Stimulated activated CD8-positive, alpha-beta memory T cell treated with anti-CD3 and anti-CD28 coated beads, Interleukin-12 subunit alpha, Interleukin-12 subunit beta, amount 100 ng/mL, for 1 hour (primary cell): Measurements from ENCODE around the gene BRI3BP.
A peak's percentile ranks its signal among the peaks of the same experiment; 100 is the strongest.

Source experiments
- DNase-seq: peaks from one replicate; pipeline ENCODE4 v3.0.0-alpha.2; 2020; ENCODE audit warnings: low read depth

BRI3BP gene, protein sequence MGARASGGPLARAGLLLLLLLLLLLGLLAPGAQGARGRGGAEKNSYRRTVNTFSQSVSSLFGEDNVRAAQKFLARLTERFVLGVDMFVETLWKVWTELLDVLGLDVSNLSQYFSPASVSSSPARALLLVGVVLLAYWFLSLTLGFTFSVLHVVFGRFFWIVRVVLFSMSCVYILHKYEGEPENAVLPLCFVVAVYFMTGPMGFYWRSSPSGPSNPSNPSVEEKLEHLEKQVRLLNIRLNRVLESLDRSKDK

DNA sequence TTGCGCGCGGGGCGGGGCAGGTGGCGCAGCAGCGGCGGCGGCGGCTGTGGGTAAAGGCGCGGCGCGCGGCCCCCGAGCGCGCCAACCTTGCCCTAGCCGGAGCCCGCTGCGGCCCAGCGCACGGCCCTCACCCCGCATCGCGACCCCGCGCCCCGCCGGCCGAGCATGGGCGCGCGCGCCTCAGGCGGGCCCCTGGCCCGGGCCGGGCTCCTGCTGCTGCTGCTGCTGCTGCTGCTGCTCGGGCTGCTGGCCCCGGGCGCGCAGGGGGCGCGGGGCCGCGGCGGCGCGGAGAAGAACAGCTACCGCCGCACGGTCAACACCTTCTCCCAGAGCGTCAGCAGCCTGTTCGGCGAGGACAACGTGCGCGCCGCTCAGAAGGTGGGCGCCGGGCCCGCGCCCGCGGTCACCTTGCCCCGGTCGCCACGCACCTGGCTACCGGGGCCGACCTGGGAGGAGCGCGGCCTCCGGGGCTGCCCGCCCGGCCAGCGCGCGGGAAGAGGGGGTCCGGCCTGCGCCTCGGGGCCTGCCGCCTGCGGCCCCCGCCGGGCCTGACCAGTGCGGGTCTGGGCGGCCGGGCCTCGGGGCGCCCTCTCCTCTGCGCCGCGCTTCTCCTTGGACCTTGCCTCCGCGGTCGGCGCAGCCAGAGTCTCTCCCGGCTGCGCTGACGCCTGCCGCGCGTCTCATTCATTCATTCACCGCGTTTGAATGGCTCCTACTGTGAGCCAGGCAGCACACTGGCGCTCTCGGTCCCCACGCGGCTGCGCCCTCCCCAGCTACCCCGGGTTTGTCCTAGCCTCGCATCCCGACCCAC lies at the start of gene BRI3BP:
Gene BRI3BP, plus strand, starts transcription at position 20 of the 811 bp plus-strand sequence. Its CDS starts 146 bp downstream, at position 166.
- peak; percentile 40 for DNase-seq

DNA sequence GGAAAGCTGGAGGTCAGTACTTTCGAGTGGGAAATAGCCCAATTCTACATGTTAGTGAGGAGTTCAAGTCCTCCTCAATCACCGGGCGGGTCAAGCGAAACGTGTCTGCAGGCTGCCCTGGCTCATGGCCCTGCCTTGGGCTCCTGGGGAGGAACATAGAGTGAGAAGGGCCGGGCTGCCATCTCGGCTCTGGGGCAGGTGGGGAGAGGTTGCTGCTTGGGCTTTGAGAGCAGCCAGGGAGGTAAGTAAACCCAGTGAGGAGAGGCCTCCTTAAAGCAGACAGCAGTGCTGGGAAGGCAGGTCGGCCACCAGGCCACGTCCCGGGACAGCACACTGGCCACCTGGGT lies 47.0 kb upstream of the BRI3BP start:
- no peak for DNase-seq

DNA sequence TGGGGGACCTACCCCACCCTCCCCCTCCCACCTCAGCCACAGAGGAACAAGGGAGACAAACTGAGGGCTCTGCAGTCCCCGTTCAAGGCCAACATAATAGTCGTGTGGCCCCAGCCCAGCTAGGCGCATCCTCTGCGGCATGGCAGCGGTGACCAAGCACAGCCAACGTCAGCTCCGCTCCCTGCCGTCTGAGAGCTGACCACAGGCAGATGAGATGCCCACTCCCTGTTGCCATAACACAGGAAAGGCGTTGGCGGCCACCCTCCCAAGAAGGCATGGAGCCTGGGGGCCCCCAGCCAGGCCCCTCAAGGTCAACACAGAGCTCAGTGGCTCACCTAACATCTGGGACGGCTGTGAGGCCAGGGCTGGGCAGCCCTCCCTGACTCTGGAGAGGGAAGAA lies 46.4 kb upstream of the BRI3BP start:
- no peak for DNase-seq

DNA sequence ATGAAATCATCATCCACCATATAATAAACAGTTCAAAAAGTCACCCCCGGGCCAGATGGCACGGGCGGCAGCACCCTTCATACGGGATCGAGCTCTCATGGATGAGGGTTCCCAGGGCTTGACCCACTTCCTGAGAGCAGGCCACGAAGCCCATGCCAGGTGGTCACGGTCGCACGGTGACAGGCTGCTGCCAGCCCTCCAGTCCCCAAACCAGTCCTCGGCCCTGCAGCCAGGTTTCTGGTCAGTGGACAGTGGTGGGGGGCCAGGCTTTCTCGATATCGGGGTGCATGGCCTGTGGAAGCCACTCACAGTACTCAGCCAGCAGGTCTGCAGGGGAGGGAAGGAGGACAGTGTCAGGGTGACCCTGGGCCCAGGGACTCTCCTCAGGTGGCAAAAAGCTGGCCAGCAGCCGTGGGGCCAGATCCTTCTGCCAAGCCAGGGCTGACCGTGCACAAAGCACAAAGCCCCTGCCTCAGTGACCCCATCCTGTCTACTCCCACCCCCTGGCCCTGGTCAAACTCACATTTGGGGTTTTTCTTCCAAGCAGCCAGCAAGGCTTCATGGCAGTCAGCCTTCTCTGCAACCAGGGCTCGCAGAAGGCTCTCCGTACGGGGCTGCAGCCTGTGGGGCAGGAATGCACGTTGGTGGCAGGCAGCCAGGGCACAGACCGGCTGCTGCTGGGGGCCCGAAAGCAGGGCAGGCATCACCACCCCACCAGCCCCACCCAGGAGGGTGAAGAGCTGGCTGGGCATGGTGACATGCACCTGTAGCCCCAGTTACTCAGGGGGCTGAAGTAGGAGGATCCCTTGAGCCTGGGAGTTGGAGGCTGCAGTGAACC lies 45.7 kb upstream of the BRI3BP start:
- DNase-seq = no peak

DNA sequence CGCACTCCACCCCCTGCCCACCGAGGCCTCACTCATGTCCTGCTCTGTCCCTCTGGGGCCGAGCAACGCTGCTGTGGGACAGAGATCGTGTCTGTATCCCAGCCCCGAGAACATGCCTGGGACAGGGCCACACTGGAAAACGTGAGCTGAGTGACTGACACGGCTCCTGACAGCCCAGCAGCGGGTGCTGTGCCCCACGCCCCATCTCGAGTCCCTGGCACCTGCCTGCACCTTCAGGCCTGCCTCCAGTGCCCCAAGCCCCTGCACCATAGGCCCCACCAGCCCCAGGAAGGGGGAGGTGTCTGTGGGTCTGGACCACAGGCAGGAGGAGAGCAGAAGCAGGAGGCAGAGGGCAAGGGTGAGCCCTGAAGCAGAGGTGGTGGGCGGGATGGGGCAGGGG lies 44.4 kb upstream of the BRI3BP start:
- no peak for DNase-seq

DNA sequence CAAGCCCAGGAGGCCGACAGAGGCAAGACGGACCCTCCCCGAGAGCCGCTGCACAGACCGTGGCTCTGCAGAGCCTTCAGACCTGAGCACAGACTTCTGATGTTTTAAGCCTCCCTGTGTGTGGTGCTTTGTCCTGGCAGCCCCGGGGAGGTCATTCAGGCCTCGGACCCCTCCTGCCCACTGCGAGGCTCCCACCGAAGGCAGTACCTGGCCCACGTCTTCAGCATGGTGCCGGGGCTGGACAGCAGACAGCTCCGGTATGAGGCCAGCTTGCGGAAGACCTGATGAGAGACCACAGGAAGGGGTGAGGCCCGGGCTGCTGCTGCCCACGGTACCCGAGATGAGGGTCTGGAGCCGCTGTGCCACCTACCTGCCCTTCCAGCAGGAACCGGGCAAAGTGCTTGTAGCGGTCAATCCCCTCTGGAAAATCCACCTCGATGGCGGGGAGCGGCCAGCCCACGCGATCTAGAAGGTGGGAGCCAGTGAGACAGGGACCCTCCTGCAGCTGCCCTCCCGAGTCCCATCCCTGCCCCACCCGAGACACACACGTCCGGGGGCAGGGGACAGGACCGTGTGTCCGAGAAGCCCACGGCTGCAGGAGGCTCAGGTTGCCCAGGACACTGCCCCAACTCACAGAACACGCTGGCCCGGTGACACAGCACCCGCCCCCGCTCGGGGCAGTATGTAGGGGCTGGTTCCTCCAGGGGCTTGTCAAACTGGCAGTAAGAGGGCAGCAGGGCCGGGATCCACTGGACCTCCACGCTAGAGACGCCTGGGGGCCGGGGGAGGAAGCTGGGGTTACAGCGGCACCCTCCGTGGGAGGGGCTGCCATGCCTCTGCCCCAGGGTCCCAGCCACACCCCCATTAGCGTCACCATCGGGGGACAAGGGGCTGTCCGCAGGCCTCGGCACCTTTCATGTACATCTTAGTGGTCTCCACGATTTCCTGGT lies 43.4 kb upstream of the BRI3BP start:
- DNase-seq = no peak

DNA sequence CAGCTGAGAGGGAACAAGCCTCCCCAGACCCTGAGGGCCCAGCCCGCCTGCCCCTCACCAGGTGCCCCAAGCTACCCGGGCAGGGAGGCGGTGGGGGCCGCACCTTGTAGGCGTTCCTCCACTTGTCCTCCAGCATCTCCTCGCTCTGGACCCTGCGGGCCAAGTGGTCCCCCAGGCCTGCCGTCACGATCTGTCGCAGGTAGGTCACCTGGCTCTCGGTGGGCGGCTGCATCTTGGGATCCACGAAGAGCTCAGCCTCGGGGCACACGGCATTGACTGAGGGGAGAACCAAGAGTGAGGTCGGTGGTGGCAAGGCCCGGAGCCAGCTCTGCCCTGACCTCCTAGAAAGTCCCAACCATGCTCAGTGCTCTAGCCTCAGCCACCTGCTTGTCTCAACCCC lies 41.1 kb upstream of the BRI3BP start:
- DNase-seq = no peak

DNA sequence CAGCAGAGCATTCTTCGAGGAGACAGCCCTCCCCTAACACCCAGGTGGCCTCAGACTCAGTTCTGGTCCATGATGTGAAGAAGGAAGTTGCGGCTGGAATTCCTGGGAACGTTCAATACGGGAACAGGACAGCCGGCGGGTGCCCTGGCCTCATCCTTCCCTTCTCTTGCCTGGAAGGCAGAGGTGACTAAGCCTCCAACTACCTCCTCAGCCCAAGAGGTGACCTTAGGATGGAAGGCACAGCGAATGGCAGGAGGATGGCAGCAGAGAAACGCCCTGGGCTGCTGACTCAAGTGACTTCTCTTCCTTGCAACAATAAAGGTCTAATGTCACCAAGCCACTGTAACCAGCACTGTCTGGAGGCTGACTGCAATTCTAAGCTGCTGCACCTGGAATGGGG lies 40.6 kb upstream of the BRI3BP start:
- no peak for DNase-seq

DNA sequence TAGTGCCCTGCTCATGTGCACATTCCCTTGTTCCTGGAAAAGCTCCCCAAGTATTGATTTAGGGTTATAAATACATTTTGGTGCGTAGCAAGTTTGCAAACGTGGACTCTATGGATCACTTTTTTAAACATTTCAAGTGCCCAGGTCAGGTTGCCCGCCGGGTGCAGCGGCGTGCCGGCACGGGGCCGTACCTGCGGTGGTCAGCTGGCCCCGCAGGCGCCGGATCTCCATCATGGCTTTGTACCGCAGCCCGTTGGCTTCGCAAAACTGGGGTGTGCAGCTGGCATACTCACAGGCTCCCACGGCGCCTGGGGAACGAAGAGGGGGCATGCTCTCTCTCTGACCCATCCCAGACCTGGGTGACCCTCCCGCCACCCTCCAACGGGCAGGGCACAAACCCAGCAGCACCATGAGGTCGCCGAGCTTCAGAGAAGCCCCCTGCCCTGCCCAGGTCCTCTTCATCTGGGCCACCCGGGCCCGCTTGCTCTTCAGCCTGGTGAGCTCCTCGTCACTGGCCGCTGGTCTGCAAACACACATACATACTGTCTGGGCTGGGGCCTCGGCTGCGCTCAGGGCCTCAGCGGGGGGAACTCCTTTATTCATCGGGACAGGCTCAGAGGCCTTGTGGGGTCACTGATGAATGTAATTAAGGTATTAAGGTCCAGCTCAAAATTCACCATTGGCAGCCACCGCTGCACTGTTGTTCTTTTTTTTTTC lies 39.6 kb upstream of the BRI3BP start:
- DNase-seq = no peak

DNA sequence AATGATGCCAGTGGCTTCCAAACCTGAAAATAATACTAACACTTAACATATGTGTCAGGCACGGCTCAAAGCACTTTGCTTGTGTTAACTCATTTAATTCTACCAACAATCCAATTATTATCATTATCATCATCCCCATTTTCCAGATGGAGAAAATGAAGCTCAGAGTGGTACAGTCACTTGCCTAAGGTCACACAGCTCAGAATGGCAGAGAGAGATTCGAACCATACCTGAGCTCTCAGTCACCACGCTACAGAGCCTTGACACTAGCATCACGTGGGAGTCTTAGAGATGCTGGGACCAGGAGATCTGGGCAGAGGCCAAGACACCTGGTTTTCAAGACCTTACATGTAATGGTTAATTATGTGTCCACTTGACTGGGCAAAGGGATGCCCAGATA lies 38.7 kb upstream of the BRI3BP start:
- DNase-seq = no peak

DNA sequence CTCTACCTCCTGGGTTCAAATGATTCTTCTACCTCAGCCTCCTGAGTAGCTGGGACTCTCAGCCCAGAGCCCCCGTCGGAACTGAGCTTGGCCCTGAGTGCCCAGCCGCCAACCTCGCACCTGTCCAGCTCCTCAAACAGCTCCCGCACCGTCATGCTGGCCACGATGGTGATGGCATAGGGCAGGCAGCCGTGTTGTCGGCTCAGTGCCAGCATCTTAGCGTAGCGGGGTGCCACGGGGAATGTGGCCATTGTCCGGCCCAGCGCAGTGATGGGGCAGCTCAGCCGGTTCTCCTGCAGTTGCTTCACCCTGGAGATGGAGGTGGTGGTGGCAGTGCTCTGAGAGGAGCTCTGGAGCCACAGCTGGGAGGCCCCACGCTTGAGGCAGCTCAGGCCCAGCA lies 36.9 kb upstream of the BRI3BP start:
- no peak for DNase-seq

DNA sequence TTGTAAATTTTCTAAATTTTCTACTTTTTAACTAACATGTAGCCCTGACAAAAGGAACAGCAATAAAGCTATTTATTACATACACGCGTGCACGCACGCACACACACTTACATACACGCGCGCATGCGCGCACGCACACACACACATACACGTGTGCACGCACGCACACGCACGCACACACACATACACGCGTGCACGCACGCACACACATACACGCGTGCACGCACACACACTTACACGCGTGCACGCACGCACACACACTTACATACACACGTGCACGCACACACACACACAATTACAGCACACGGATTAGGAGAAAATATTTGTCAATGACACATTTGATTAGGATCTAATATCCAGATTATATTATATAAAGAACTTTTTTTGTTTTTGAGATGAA lies 32.4 kb upstream of the BRI3BP start:
- DNase-seq = no peak

DNA sequence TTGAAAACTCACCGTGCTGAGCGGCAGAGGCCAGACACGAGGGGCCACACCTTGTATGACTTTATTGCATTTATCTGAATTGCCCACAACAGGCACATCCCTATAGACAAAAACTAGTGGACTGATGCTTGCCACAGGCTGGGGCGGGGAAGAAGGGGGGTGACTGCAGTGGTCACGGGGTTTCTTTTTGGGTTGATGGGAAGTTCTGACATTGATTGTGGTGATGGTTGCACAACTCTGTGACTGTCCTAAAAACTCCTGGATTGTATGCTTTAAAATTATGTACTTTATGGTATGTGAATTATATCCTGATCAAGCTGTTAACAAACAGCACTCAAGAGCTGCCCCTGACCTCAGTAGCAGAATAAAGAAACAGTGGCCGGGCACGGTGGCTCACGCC lies 30.2 kb upstream of the BRI3BP start:
- no peak for DNase-seq

DNA sequence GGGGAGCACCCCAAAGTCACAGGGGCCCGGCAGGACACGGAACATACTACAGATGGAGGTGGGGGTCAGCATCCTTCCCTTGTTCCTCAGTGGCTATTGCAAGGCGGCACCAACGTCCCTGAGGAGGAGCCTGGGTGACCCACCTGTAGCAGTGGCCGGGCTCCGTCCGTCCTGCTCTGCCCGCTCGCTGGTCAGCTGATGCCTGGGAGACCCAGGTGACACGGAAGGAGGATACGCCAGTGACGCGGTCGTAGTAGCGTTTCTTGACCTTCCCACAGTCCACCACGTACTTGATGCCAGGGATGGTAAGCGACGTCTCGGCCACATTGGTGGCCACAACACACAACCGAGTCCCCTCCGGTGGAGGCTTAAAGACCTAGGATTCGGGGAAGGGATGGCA lies 29.2 kb upstream of the BRI3BP start:
- DNase-seq = no peak

DNA sequence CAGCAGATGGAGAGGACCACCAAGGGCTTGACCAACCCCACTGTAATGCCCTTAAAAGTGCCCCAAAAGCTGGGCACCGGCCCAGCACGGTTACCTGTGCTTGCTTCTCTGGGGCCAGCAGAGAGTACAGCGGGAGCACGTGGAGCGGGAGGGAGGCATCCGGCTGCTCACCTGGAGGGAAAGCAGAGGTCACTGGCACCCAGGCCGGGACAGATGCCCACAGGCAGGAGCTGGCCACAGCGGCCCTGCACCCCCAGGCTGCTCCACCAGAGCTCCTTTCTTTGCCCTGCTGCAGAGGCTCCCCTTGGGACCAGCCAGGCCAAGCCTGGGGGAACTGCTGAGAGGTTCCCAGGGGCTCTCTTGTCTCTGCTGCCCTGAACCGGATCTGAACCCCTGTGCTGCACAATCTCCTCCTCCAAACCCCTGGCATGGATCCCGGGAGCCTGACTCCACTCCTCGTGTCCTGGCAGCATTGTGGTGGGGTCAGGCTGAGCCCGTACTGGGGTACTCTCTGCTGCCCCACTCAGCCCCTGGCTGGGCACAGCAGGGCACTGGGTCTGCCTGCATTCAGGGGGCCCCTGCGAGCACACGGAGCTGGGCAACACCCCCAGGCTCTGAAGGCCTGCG lies 28.5 kb upstream of the BRI3BP start:
- DNase-seq = no peak

DNA sequence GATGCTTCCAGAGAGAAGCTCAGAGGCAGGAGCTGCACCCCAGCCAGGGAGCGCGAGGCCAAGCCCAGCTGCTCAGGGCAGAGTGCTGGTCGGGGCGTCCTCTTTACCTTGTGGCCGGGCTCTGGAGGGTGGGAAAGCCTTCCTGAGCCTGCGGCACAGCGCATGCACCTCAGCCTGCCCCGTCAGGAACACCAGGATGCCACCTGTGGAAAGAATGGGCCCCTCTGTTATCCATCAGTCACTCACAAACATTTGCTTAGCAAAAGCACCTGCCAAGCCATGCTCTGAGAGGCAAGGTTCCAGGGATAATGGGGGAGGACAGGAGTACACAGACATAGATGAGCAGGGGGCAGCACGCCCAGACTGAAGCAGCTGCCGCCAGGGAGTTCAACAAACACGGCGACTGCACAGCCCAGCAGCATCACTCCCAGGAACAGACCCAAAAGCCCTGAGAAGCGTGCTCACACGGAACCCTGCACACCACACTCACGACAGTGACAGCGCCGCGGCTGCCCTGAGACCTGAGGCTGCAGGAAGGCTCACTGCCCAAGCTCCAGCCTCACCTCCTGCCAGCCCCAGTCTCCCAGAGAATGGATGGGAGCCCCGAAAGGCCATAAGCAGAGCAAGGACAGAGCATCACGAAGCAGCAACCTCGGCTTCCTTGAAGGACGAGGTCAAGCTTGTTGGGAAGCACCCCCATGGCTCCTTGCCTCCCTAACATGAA lies 26.3 kb upstream of the BRI3BP start:
- DNase-seq = no peak

DNA sequence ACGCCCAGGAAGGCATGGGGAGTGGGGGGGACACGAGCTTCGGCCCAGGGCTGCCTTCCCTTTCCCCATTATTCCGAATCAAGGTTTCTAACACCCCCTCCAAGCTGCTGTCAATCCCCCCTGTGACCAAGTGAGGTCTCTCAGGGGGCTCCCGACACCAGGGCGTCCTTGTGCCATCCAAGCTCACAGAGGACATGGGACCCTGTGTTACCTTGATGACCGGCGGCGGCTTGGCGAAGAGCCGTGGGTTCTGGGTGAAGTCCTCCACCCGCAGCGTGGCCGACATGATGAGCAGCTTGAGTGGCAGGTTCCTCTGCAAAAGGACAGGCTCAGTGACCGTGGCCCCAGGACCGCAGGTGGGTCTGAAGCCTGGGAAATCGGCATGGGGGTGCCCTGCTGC lies 24.8 kb upstream of the BRI3BP start:
- DNase-seq = no peak

DNA sequence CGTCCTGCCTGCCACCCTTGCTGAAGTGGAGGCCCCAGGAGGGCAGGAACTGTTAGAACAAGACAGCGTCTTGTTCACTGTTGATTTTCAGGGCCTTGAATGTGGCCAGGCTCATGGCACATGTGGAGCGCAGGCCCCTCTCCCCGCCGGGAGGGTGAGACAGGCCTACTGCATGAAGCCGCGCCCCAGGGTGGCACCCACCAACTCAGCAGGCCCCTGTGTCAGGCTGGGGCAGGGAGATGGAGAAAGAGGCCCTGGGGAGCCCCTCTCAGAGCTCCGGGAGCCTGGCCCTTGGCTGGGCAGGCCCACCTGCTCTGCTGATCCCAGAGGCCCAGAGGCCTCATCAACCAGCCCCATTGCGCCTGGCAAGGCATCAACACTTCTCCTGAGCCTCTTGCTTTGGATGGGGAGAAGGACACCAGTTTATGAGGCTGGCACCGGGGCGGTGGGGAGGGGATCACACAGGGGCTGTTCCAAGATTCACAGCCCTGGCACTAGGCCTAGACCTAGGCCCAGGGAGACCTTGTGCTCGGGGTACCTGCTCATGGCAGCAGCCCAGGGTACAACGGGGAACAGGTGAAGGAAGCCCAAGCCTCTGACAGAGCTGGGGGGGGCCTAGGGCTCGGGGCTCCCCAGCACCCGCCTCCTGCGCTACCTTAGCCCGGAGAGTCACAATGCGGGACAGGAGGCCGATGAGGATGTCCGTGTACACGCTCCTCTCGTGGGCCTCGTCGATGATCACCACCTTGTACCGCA lies 22.6 kb upstream of the BRI3BP start:
- DNase-seq = no peak

DNA sequence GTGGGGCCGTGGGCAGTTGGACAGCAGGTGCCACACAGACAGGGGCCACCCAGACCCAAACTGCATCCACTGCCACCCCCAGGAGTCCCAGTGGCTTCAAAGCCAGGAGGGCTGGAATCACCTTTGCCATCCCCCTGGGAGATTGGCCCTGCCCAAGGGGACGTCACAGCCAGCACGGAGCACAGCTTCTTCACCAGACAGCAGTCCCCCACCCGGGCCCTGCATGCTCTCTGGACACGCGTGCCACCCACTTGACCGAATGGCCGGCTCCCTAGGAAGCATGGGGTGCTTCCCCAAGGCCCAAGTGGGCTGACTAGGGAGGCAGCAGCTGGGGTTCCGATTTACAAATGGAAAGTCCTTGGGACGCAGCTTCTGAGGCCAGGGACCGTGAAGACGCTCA lies 21.8 kb upstream of the BRI3BP start:
- no peak for DNase-seq
